HepG2 (cell line): ENCODE results near the gene ZNF365. TPM values are rescaled to one million over a fixed set of nuclear protein-coding genes. Genes with fewer than 3 reads are reported as not detected.

Experiments used
- ATAC-seq: fragments of 200-7000 bp; cut with Tn5 transposase; 3 replicates; pipeline ENCODE4 v1.9.1; 2020; ENCODE audit warnings: mild to moderate bottlenecking, moderate library complexity
- BruUV-seq: library from RNA; stranded (reverse); fragments of 400-500 nt; replicated peaks from 2 replicates; lab custom pipeline; 2021; lab: Mats Ljungman, UMichigan
- CTCF ChIA-PET: fragments of 300-600 bp; formaldehyde crosslinking; extraction: SDS; loops from one replicate; lab custom pipeline; 2021; ENCODE audit warnings: low total read pairs, inconsistent platforms, low intra/inter-chr PET ratio; lab: Yijun Ruan, JAX
- POLR2A ChIA-PET: fragments of 350-600 bp; sonication (Branson Sonifier 250); formaldehyde crosslinking; loops from one replicate; lab custom pipeline; 2020; ENCODE audit warnings: antibody characterized with exemption, inconsistent platforms; lab: Yijun Ruan, JAX
- DNase-seq: peaks from one replicate; pipeline ENCODE4 v3.0.0-alpha.2; 2015; ENCODE audit warnings: low spot score
- FAIRE-seq: peaks from 3 replicates; lab custom pipeline; 2011; peaks lifted over from hg19 to GRCh38; lab: Jason Lieb, UNC
- H2AFZ ChIP-seq: one replicate; pipeline ENCODE4 v1.6.1; 2011; ENCODE audit warnings: low read length, inconsistent platforms
- H3K27ac ChIP-seq: fragments of 300-600 bp; 3 replicates; pipeline ENCODE4 v1.8.0; 2011; ENCODE audit warnings: mixed run types, mild to moderate bottlenecking, mixed read lengths, low read length, inconsistent platforms; ENCODE audit not compliant: insufficient read depth; ENCODE audit errors: extremely low read length
- H3K27me3 ChIP-seq, 2 experiments: fragments of 200-600 bp in 1 of 2; 2 replicates in 1 of 2; 3 replicates in 1 of 2; pipeline versions ENCODE4 v1.6.0 to v1.8.0; 2011; ENCODE audit warnings: low read length in 2 of 2, mild to moderate bottlenecking in 2 of 2, moderate library complexity in 2 of 2, inconsistent platforms in 1 of 2; ENCODE audit not compliant: insufficient read depth in 2 of 2, control insufficient read depth in 1 of 2
- H3K36me3 ChIP-seq, 2 experiments: fragments of 200-600 bp in 1 of 2; replicated peaks in 1 of 2; 2 replicates in 1 of 2; 3 replicates in 1 of 2; pipeline versions ENCODE4 v1.5.1 to v1.8.0; 2011; ENCODE audit warnings: low read length in 2 of 2, inconsistent platforms in 1 of 2; ENCODE audit not compliant: insufficient read depth in 2 of 2, control insufficient read depth in 1 of 2
- H3K4me1 ChIP-seq: 2 replicates; pipeline ENCODE4 v1.5.1; 2012; ENCODE audit warnings: low read length, inconsistent platforms; ENCODE audit not compliant: insufficient read depth
- H3K4me2 ChIP-seq: 2 replicates; pipeline ENCODE4 v1.6.0; 2011; ENCODE audit warnings: low read depth, low read length, inconsistent platforms
- H3K4me3 ChIP-seq, 3 experiments: fragments of 200-600 bp in 1 of 3; sonication (generic), shearing (Covaris generic) in 1 of 3; replicated peaks in 1 of 3; 2 replicates each; pipeline ENCODE4 v1.5.1; 2011 to 2016; ENCODE audit warnings: low read length in 3 of 3, inconsistent platforms in 2 of 3, low read depth in 2 of 3, mild to moderate bottlenecking in 2 of 3, control low read depth in 1 of 3, mixed read lengths in 1 of 3; ENCODE audit not compliant: insufficient read depth in 1 of 3
- H3K79me2 ChIP-seq: one replicate; pipeline ENCODE4 v1.6.1; 2011; ENCODE audit warnings: low read length, inconsistent platforms; ENCODE audit not compliant: insufficient read depth
- H3K9ac ChIP-seq: 2 replicates; pipeline ENCODE4 v1.6.0; 2011; ENCODE audit warnings: mild to moderate bottlenecking, low read depth, low read length, inconsistent platforms; ENCODE audit not compliant: insufficient read depth
- H3K9me3 ChIP-seq: 2 replicates; pipeline ENCODE4 v1.5.1; 2012; ENCODE audit warnings: mild to moderate bottlenecking, low read length
- H4K20me1 ChIP-seq: 2 replicates; pipeline ENCODE4 v1.6.0; 2011; ENCODE audit warnings: inconsistent platforms, mild to moderate bottlenecking, low read length, moderate library complexity; ENCODE audit not compliant: insufficient read depth
- FOXP1 ChIP-seq, 2 experiments: fragments of 450-650 bp in 1 of 2; IDR thresholded peaks; 2 replicates each; pipeline ENCODE4 v1.6.1; 2017 to 2018; ENCODE audit warnings: antibody characterized with exemption in 1 of 2
- NFYB ChIP-seq: sonication (generic); formaldehyde crosslinking; IDR thresholded peaks from 2 replicates; pipeline ENCODE4 v1.4.0; 2020; ENCODE audit warnings: missing genetic modification reagents
- POLR2G ChIP-seq: fragments of 200-400 bp; formaldehyde crosslinking; IDR thresholded peaks from 2 replicates; pipeline ENCODE4 v1.6.1; 2018; ENCODE audit warnings: mild to moderate bottlenecking, low read depth, low read length, moderate library complexity
- PTBP1 ChIP-seq: fragments of 200-400 bp; formaldehyde crosslinking; IDR thresholded peaks from 2 replicates; pipeline ENCODE4 v1.6.1; 2018; ENCODE audit warnings: low read length, low read depth; ENCODE audit not compliant: poor library complexity, severe bottlenecking
- SIX1 ChIP-seq: sonication (generic); formaldehyde crosslinking; IDR thresholded peaks from 2 replicates; pipeline ENCODE4 v1.4.0; 2020; ENCODE audit warnings: missing genetic modification reagents, borderline replicate concordance
- STAG1 ChIP-seq: sonication (generic); formaldehyde crosslinking; IDR thresholded peaks from 2 replicates; pipeline ENCODE4 v1.4.0; 2020; ENCODE audit warnings: missing genetic modification reagents
- ZEB1 ChIP-seq: IDR thresholded peaks from 2 replicates; pipeline ENCODE4 v1.6.1; 2012; ENCODE audit warnings: mild to moderate bottlenecking, low read depth, inconsistent platforms; ENCODE audit not compliant: insufficient replicate concordance
- ZNF333 ChIP-seq: sonication (generic); formaldehyde crosslinking; IDR thresholded peaks from 2 replicates; pipeline ENCODE4 v1.4.0; 2020; ENCODE audit warnings: mild to moderate bottlenecking, missing genetic modification reagents, borderline replicate concordance
- ZNF703 ChIP-seq: sonication (generic); formaldehyde crosslinking; IDR thresholded peaks from 2 replicates; pipeline ENCODE4 v1.5.1; 2020; ENCODE audit warnings: missing genetic modification reagents, mild to moderate bottlenecking, moderate library complexity, borderline replicate concordance
- ZSCAN9 ChIP-seq: IDR thresholded peaks from 2 replicates; pipeline ENCODE4 v1.6.1; 2016; ENCODE audit warnings: borderline replicate concordance
- WGBS: methylation state at CpG from one replicate; pipeline ENCODE4 v1.1.6; 2017; ENCODE audit warnings: low lambda C conversion rate; 5-methylcytosine and 5-hydroxymethylcytosine counted together
- in situ Hi-C: cut with HindIII; loops from 2 replicates; pipeline ENCODE4 v1.10.0; 2017; ENCODE audit warnings: low pct_unique_long_range_greater_than_20kb; ENCODE audit not compliant: extremely low pct_ligation_motif_present
- intact Hi-C: fragments of 100-400 bp; cut with micrococcal nuclease; formaldehyde crosslinking; loops from one replicate; pipeline ENCODE4 v1.10.0; 2022; ENCODE audit not compliant: unreplicated experiment
- polyA plus RNA-seq, 8 experiments: library from polyadenylated mRNA; depleted of rRNA in 3 of 8; stranded (reverse) in 7 of 8; unstranded in 1 of 8; fragments of >200 nt; fragmentation: Illumina TruSeq in 4 of 8; extraction: Trizol in 4 of 8; gene quantifications; 2 replicates each; pipeline versions ENCODE4 v1.2.1 to v1.2.3, GENCODE V29; 2011 to 2016; ENCODE audit warnings: low read depth in 4 of 8, missing spikeins in 1 of 8, mixed read lengths in 1 of 8; ENCODE audit not compliant: insufficient read depth in 1 of 8
- total RNA-seq, 5 experiments: library from RNA; depleted of rRNA; stranded (reverse); fragments of >200 nt; fragmentation: Illumina TruSeq; extraction: Trizol; gene quantifications; 2 replicates each; pipeline ENCODE4 v1.2.3, GENCODE V29; 2016; ENCODE audit warnings: low read depth in 1 of 5
- TF ChIP-seq, protein P1 (sequence below): sonication (generic); formaldehyde crosslinking; IDR thresholded peaks from 2 replicates; pipeline ENCODE4 v1.4.0; 2020; ENCODE audit warnings: missing genetic modification reagents, borderline replicate concordance

The ZNF365 gene
- total and polyA plus RNA-seq, 2 of the 13 experiments (the other 11 are each of a cell fraction or from before 2014, with no cell fraction given), result not detected

DNA sequence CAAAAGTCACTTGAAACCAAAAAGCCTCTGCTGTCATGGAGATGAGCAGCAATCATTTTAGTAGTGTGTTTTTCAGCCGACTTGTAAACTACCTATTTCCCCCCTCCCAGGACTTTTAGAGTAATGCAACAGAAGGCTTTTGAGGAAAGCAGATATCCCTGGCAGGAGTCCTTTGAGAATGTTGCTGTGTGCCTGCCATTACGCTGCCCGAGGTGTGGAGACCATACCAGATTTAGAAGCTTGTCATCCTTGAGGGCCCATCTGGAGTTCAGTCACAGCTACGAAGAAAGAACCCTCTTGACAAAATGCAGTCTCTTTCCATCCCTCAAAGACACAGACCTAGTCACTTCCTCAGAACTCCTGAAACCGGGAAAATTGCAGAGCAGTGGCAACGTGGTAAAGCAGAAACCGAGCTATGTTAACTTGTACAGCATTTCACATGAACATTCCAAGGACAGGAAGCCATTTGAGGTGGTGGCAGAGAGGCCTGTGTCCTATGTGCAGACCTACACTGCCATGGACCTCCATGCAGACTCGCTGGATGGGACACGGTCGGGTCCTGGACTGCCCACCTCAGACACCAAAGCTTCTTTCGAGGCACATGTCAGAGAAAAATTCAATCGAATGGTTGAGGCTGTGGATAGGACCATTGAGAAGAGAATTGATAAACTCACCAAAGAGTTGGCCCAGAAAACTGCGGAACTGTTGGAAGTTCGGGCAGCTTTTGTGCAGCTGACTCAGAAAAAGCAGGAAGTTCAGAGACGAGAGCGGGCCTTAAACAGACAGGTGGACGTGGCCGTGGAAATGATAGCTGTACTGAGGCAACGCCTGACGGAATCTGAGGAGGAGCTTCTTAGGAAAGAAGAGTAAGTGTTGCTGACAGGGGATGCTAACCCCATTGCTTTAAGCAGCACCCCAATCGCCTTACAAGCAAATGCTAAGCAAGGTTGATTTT is 2.2 kb downstream of the ZNF365 start:
- H3K27ac ChIP-seq, result no peak overlapping the region
- no peaks in the 10 kb centered on the region for H3K9me3 ChIP-seq
- H3K4me3 ChIP-seq, result no peak overlapping the region
- ATAC-seq (no peak), DNase-seq (no peak), FAIRE-seq (no peak)
- no peaks in the 10 kb centered on the region for H3K4me1 ChIP-seq
- BruUV-seq, result no TSS peak
- 21% methylated on average over 20 of the region's 21 CpGs for WGBS
- in situ Hi-C loops (no loop called here), intact Hi-C loops (no loop called here)
- ChIA-PET POLR2A (no interaction called here), CTCF (no interaction called here)
- no peak overlapping the region for H2AFZ ChIP-seq
- H3K36me3 ChIP-seq, result no peaks in the 10 kb centered on the region
- TF ChIP-seq NFYB (CRISPR knock-in tag), result no peak
- no peak for TF ChIP-seq ZNF333 (CRISPR knock-in tag)
- no peak for TF ChIP-seq PTBP1
- TF ChIP-seq ZEB1, result no peak
- TF ChIP-seq POLR2G, result no peak
- TF ChIP-seq FOXP1 (IDR thresholded peaks at IDR 0.05), result no peak
- no peak for TF ChIP-seq FOXP1 (CRISPR knock-in tag; IDR thresholded peaks at IDR 0.05)
- H3K27me3 ChIP-seq, result peaks cover 4 to 45% of the 10 kb centered on the region in 2 experiments; a peak in 4 of 5 replicates
- H3K9ac ChIP-seq, result no peak overlapping the region
- no peaks in the 10 kb centered on the region for H4K20me1 ChIP-seq
- no peaks in the 10 kb centered on the region for H3K79me2 ChIP-seq
- H3K4me2 ChIP-seq, result no peak overlapping the region

DNA sequence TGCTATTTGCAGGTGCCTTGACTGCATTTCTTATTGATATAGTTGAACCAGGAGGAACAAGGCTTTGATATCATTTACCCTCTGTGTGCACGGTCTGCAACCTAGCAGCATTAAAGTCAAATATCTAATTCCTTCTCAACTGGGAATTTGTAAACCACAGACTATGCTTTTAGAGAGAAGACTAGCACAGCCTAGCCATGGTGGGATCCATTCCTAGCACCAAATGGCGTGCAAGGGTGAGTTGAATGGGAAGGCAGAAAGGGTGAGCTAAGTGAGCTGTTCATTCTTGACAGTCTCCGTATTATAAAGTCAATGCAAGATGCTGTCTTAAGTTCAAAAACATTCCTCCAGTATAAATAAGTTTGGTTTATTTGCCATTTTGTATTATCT is 2.9 kb downstream of the ZNF365 start:
- no peak for FAIRE-seq
- Histone ChIP-seq H3K9ac (no peak overlapping the region), H3K27me3 (peaks cover 4 to 45% of the 10 kb centered on the region in 2 experiments; a peak in 4 of 5 replicates), H3K27ac (no peak overlapping the region), H3K4me2 (no peak overlapping the region), H3K79me2 (no peaks in the 10 kb centered on the region), H4K20me1 (no peaks in the 10 kb centered on the region), H2AFZ (no peak overlapping the region), H3K9me3 (no peaks in the 10 kb centered on the region), H3K4me3 (no peak overlapping the region), H3K4me1 (no peaks in the 10 kb centered on the region), H3K36me3 (no peaks in the 10 kb centered on the region)
- intact Hi-C loops, result no loop called here
- in situ Hi-C loops, result no loop called here
- no peak for DNase-seq
- BruUV-seq, result no TSS peak
- ChIA-PET CTCF (no interaction called here), POLR2A (no interaction called here)
- ATAC-seq, result no peak
- 0% methylated on average over 3 of the region's 3 CpGs for WGBS
- TF ChIP-seq ZSCAN9 (CRISPR knock-in tag) (no peak), SIX1 (CRISPR knock-in tag) (no peak), STAG1 (CRISPR knock-in tag) (no peak), ZNF703 (no peak)
- TF ChIP-seq, protein P1, sequence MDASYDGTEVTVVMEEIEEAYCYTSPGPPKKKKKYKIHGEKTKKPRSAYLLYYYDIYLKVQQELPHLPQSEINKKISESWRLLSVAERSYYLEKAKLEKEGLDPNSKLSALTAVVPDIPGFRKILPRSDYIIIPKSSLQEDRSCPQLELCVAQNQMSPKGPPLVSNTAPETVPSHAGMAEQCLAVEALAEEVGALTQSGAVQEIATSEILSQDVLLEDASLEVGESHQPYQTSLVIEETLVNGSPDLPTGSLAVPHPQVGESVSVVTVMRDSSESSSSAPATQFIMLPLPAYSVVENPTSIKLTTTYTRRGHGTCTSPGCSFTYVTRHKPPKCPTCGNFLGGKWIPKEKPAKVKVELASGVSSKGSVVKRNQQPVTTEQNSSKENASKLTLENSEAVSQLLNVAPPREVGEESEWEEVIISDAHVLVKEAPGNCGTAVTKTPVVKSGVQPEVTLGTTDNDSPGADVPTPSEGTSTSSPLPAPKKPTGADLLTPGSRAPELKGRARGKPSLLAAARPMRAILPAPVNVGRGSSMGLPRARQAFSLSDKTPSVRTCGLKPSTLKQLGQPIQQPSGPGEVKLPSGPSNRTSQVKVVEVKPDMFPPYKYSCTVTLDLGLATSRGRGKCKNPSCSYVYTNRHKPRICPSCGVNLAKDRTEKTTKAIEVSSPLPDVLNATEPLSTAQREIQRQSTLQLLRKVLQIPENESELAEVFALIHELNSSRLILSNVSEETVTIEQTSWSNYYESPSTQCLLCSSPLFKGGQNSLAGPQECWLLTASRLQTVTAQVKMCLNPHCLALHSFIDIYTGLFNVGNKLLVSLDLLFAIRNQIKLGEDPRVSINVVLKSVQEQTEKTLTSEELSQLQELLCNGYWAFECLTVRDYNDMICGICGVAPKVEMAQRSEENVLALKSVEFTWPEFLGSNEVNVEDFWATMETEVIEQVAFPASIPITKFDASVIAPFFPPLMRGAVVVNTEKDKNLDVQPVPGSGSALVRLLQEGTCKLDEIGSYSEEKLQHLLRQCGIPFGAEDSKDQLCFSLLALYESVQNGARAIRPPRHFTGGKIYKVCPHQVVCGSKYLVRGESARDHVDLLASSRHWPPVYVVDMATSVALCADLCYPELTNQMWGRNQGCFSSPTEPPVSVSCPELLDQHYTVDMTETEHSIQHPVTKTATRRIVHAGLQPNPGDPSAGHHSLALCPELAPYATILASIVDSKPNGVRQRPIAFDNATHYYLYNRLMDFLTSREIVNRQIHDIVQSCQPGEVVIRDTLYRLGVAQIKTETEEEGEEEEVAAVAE, result no peak
